AG09319 (cell line): ENCODE data around the gene SLC22A8.

Source experiments
- DNase-seq: peaks from one replicate; pipeline ENCODE4 v3.0.0-alpha.2; 2010; ENCODE audit warnings: low read depth; ENCODE audit errors: extremely low read depth
- CTCF ChIP-seq: IDR thresholded peaks from 2 replicates; pipeline ENCODE4 v1.5.1; 2011; ENCODE audit warnings: low read depth, mild to moderate bottlenecking, inconsistent platforms, low read length, moderate library complexity

Gene SLC22A8

GRCh38 chr11:62974848-62975522 is 40.7 kb downstream of the SLC22A8 start:
- DNase-seq: no peak

GRCh38 chr11:62965574-62965973 is 50.1 kb downstream of the SLC22A8 start:
- DNase-seq: no peak
- TF ChIP-seq CTCF: no peak

More at GRCh38 chr11:62974848-62975522, 40.7 kb downstream of the SLC22A8 start:
- peak; percentile 16 for TF ChIP-seq CTCF

GRCh38 chr11:62962391-62962790 is 53.2 kb downstream of the SLC22A8 start:
- DNase-seq: no peak

GRCh38 chr11:62961017-62961570 is 54.5 kb downstream of the SLC22A8 start:
- TF ChIP-seq CTCF: no peak
- no peak for DNase-seq

More at GRCh38 chr11:62962391-62962790, 53.2 kb downstream of the SLC22A8 start:
- no peak for TF ChIP-seq CTCF

- TF ChIP-seq CTCF: no peak
- no peak for DNase-seq
Measured at GRCh38 chr11:62959422-62959980, 56.1 kb downstream of the SLC22A8 start.

- DNase-seq: no peak
- no peak for TF ChIP-seq CTCF
Measured at GRCh38 chr11:62958547-62959421, 56.9 kb downstream of the SLC22A8 start.
